ENCODE results near the gene SERPIND1. TPM values are rescaled to one million over a fixed set of nuclear protein-coding genes. Genes with fewer than 3 reads are reported as not detected.
"Not testable (repeated sequence)": the region's sequence is repeated elsewhere in the genome, so short reads cannot be mapped to it uniquely, and the experiment has no call there.

SERPIND1 gene
- total RNA-seq, 2 donors from 2014 or later: not detected

GRCh38 chr22:20825216-20825615 is 51.3 kb downstream of the SERPIND1 start:
- H3K9me3 Mint-ChIP-seq; H3K27me3 Mint-ChIP-seq (ENCODE audit: low read depth); DNase-seq; H3K27ac Mint-ChIP-seq; ATAC-seq (replicated peaks in 1 of 2); H3K4me1 Mint-ChIP-seq (ENCODE audit: low read depth); H3K4me3 Mint-ChIP-seq; H3K36me3 Mint-ChIP-seq (ENCODE audit: insufficient read depth in 2 of 2): not testable (repeated sequence)

GRCh38 chr22:20825624-20826023 is 51.7 kb downstream of the SERPIND1 start:
- H3K9me3 Mint-ChIP-seq: no peaks in the 10 kb centered on the region
- H3K27me3 Mint-ChIP-seq (ENCODE audit: low read depth): no peaks in the 10 kb centered on the region
- peaks cover 3 to 9% of the 10 kb centered on the region in 2 donors for H3K36me3 Mint-ChIP-seq (ENCODE audit: insufficient read depth in 2 of 2)
- no peaks in the 10 kb centered on the region for H3K4me1 Mint-ChIP-seq (ENCODE audit: low read depth)
- ATAC-seq (replicated peaks in 1 of 2) (no peak), DNase-seq (no peak)
- H3K4me3 Mint-ChIP-seq: no peak overlapping the region
- no peak overlapping the region for H3K27ac Mint-ChIP-seq

- not testable (repeated sequence) for H3K27me3 Mint-ChIP-seq (ENCODE audit: low read depth); ATAC-seq (replicated peaks in 1 of 2); H3K36me3 Mint-ChIP-seq (ENCODE audit: insufficient read depth in 2 of 2); H3K27ac Mint-ChIP-seq; H3K9me3 Mint-ChIP-seq; H3K4me1 Mint-ChIP-seq (ENCODE audit: low read depth); H3K4me3 Mint-ChIP-seq; DNase-seq
Measured at GRCh38 chr22:20826373-20827152, 52.6 kb downstream of the SERPIND1 start.

- H3K9me3 Mint-ChIP-seq: no peaks in the 10 kb centered on the region
- H3K27ac Mint-ChIP-seq: peak overlapping the region; percentile 55
- DNase-seq: no peak
- no peak for ATAC-seq (replicated peaks in 1 of 2)
- peaks cover 8 to 15% of the 10 kb centered on the region in 2 donors for H3K36me3 Mint-ChIP-seq (ENCODE audit: insufficient read depth in 2 of 2)
- H3K4me1 Mint-ChIP-seq (ENCODE audit: low read depth): no peaks in the 10 kb centered on the region
- no peaks in the 10 kb centered on the region for H3K27me3 Mint-ChIP-seq (ENCODE audit: low read depth)
- no peak overlapping the region for H3K4me3 Mint-ChIP-seq
Measured at GRCh38 chr22:20829491-20830134, 55.7 kb downstream of the SERPIND1 start.

GRCh38 chr22:20833225-20833665 is 59.3 kb downstream of the SERPIND1 start:
- H3K27ac Mint-ChIP-seq: no peak overlapping the region
- peaks cover 8 to 15% of the 10 kb centered on the region in 2 donors for H3K36me3 Mint-ChIP-seq (ENCODE audit: insufficient read depth in 2 of 2)

GRCh38 chr22:20834206-20834605 is 60.3 kb downstream of the SERPIND1 start:
- Mint-ChIP-seq H3K27ac (no peak overlapping the region), H3K27me3 (ENCODE audit: low read depth) (no peaks in the 10 kb centered on the region), H3K4me3 (no peak overlapping the region), H3K36me3 (ENCODE audit: insufficient read depth in 2 of 2) (peaks cover 8 to 13% of the 10 kb centered on the region in 2 donors), H3K9me3 (no peaks in the 10 kb centered on the region), H3K4me1 (ENCODE audit: low read depth) (peaks cover 6% of the 10 kb centered on the region)
- DNase-seq (no peak), ATAC-seq (replicated peaks in 1 of 2) (no peak)

More at GRCh38 chr22:20833225-20833665, 59.3 kb downstream of the SERPIND1 start:
- peaks cover 1% of the 10 kb centered on the region for H3K4me1 Mint-ChIP-seq (ENCODE audit: low read depth)
- H3K9me3 Mint-ChIP-seq: no peaks in the 10 kb centered on the region
- H3K4me3 Mint-ChIP-seq: no peak overlapping the region
- ATAC-seq (replicated peaks in 1 of 2) (no peak), DNase-seq (no peak)
- no peaks in the 10 kb centered on the region for H3K27me3 Mint-ChIP-seq (ENCODE audit: low read depth)

- H3K36me3 Mint-ChIP-seq (ENCODE audit: insufficient read depth in 2 of 2): peaks cover 8 to 9% of the 10 kb centered on the region in 2 donors
- no peak for ATAC-seq (replicated peaks in 1 of 2)
- no peaks in the 10 kb centered on the region for H3K9me3 Mint-ChIP-seq
- DNase-seq: no peak
- H3K4me1 Mint-ChIP-seq (ENCODE audit: low read depth): peaks cover 7% of the 10 kb centered on the region
- no peaks in the 10 kb centered on the region for H3K27me3 Mint-ChIP-seq (ENCODE audit: low read depth)
- H3K27ac Mint-ChIP-seq: no peak overlapping the region
- H3K4me3 Mint-ChIP-seq: no peak overlapping the region
Measured at GRCh38 chr22:20834725-20835124, 60.8 kb downstream of the SERPIND1 start.

Other genes with a start within 250 kb of the SERPIND1 start
- 10 to 100 TPM; 60.4 to 63.1 TPM for gene PI4KA, start 84.7 kb downstream of the SERPIND1 start, total RNA-seq
- gene SNAP29, start 84.9 kb downstream of the SERPIND1 start, total RNA-seq: 10 to 100 TPM; 19.8 to 21.0 TPM
- gene CRKL, start 143.3 kb downstream of the SERPIND1 start, total RNA-seq: 10 to 100 TPM; 70.4 to 71.5 TPM
- under 1 TPM in 1 of 2 donors, not detected in 1; 0.58 TPM for gene AIFM3, start 193.1 kb downstream of the SERPIND1 start, total RNA-seq
- 10 to 100 TPM; 30.6 to 42.8 TPM for gene LZTR1, start 208.2 kb downstream of the SERPIND1 start, total RNA-seq
- 10 to 100 TPM; 29.5 to 31.2 TPM for gene THAP7, start 228.0 kb downstream of the SERPIND1 start, total RNA-seq
- gene P2RX6, start 241.1 kb downstream of the SERPIND1 start, total RNA-seq: under 1 TPM; 0.29 to 0.30 TPM